HepG2 (cell line): ENCODE data around the gene CHKA. TPM values are rescaled to one million over a fixed set of nuclear protein-coding genes. Genes with fewer than 3 reads are reported as not detected.

Experiments used
- AGO1 ChIP-seq: fragments of 200-400 bp; formaldehyde crosslinking; IDR thresholded peaks from 2 replicates; pipeline ENCODE4 v1.6.1; 2017; ENCODE audit warnings: mild to moderate bottlenecking, low read depth, low read length, moderate library complexity; ENCODE audit not compliant: poor library complexity, severe bottlenecking
- ARHGAP35 ChIP-seq: sonication (generic); formaldehyde crosslinking; IDR thresholded peaks from 2 replicates; pipeline ENCODE4 v1.9.0; 2022; ENCODE audit warnings: mild to moderate bottlenecking, inconsistent platforms, moderate library complexity, missing genetic modification reagents, borderline replicate concordance
- BATF2 ChIP-seq: sonication (generic); formaldehyde crosslinking; IDR thresholded peaks from 2 replicates; pipeline ENCODE4 v1.8.0; 2022; ENCODE audit warnings: mild to moderate bottlenecking, missing genetic modification reagents, moderate library complexity
- BORCS8-MEF2B ChIP-seq: sonication (generic); formaldehyde crosslinking; IDR thresholded peaks from 2 replicates; pipeline ENCODE4 v1.8.0; 2022; ENCODE audit warnings: mild to moderate bottlenecking, missing genetic modification reagents
- CENPT ChIP-seq: sonication (generic); formaldehyde crosslinking; IDR thresholded peaks from 2 replicates; pipeline ENCODE4 v1.8.0; 2022; ENCODE audit warnings: low read depth, mild to moderate bottlenecking, moderate library complexity, missing genetic modification reagents
- CREB3 ChIP-seq: sonication (generic); formaldehyde crosslinking; IDR thresholded peaks from 2 replicates; pipeline ENCODE4 v1.5.0; 2020; ENCODE audit warnings: missing genetic modification reagents
- GFI1 ChIP-seq: sonication (generic); formaldehyde crosslinking; IDR thresholded peaks from 2 replicates; pipeline ENCODE4 v1.5.0; 2020; ENCODE audit warnings: missing genetic modification reagents, mild to moderate bottlenecking, borderline replicate concordance
- HOXA7 ChIP-seq: sonication (generic); formaldehyde crosslinking; IDR thresholded peaks from 2 replicates; pipeline ENCODE4 v1.8.1; 2022; ENCODE audit warnings: mild to moderate bottlenecking, missing genetic modification reagents, moderate library complexity
- LBX2 ChIP-seq: sonication (generic); formaldehyde crosslinking; IDR thresholded peaks from 2 replicates; pipeline ENCODE4 v1.5.0; 2020; ENCODE audit warnings: missing genetic modification reagents, mild to moderate bottlenecking, borderline replicate concordance
- MTF2 ChIP-seq: sonication (generic); formaldehyde crosslinking; IDR thresholded peaks from 2 replicates; pipeline ENCODE4 v1.5.0; 2020; ENCODE audit warnings: missing genetic modification reagents, borderline replicate concordance
- MZF1 ChIP-seq: sonication (generic); formaldehyde crosslinking; IDR thresholded peaks from 2 replicates; pipeline ENCODE4 v1.8.1; 2023; ENCODE audit warnings: mild to moderate bottlenecking, missing genetic modification reagents, borderline replicate concordance
- PHF8 ChIP-seq: sonication (generic); formaldehyde crosslinking; IDR thresholded peaks from 2 replicates; pipeline ENCODE4 v1.5.0; 2020; ENCODE audit warnings: missing genetic modification reagents
- POGZ ChIP-seq: sonication (generic); formaldehyde crosslinking; IDR thresholded peaks from 2 replicates; pipeline ENCODE4 v1.4.0; 2020; ENCODE audit warnings: mild to moderate bottlenecking, missing genetic modification reagents
- SP4 ChIP-seq: sonication (generic); formaldehyde crosslinking; IDR thresholded peaks from 2 replicates; pipeline ENCODE4 v1.8.1; 2023; ENCODE audit warnings: mild to moderate bottlenecking, missing genetic modification reagents
- TBX3 ChIP-seq: fragments of 450-650 bp; IDR thresholded peaks from 2 replicates; pipeline ENCODE4 v1.6.1; 2017; ENCODE audit warnings: antibody characterized with exemption, mild to moderate bottlenecking, inconsistent platforms, borderline replicate concordance
- TCF7L2 ChIP-seq: IDR thresholded peaks from 2 replicates; pipeline ENCODE4 v1.6.1; 2011; ENCODE audit warnings: mild to moderate bottlenecking, low read depth, low read length, moderate library complexity
- TP53 ChIP-seq: sonication (generic); formaldehyde crosslinking; conservative IDR thresholded peaks from 2 replicates; pipeline ENCODE4 v1.4.0; 2020; ENCODE audit warnings: missing genetic modification reagents
- YY1 ChIP-seq: IDR thresholded peaks from 2 replicates; pipeline ENCODE4 v1.6.1; 2011; ENCODE audit warnings: low read length, low read depth, moderate library complexity, mild to moderate bottlenecking; ENCODE audit not compliant: insufficient read depth, insufficient replicate concordance
- ZBTB34 ChIP-seq: sonication (generic); formaldehyde crosslinking; IDR thresholded peaks from 2 replicates; pipeline ENCODE4 v1.8.0; 2022; ENCODE audit warnings: mild to moderate bottlenecking, missing genetic modification reagents
- ZNF329 ChIP-seq: sonication (generic); formaldehyde crosslinking; IDR thresholded peaks from 2 replicates; pipeline ENCODE4 v1.9.0; 2021; ENCODE audit warnings: low read depth, mild to moderate bottlenecking, missing genetic modification reagents
- ZNF34 ChIP-seq: sonication (generic); formaldehyde crosslinking; IDR thresholded peaks from 2 replicates; pipeline ENCODE4 v1.4.0; 2020; ENCODE audit warnings: mild to moderate bottlenecking, missing genetic modification reagents, borderline replicate concordance
- ZNF503 ChIP-seq: sonication (generic); formaldehyde crosslinking; IDR thresholded peaks from 2 replicates; pipeline ENCODE4 v1.4.0; 2020; ENCODE audit warnings: missing genetic modification reagents
- polyA plus RNA-seq, 8 experiments: library from polyadenylated mRNA; depleted of rRNA in 3 of 8; stranded (reverse) in 7 of 8; unstranded in 1 of 8; fragments of >200 nt; fragmentation: Illumina TruSeq in 4 of 8; extraction: Trizol in 4 of 8; gene quantifications; 2 replicates each; pipeline versions ENCODE4 v1.2.1 to v1.2.3, GENCODE V29; 2011 to 2016; ENCODE audit warnings: low read depth in 4 of 8, missing spikeins in 1 of 8, mixed read lengths in 1 of 8; ENCODE audit not compliant: insufficient read depth in 1 of 8
- total RNA-seq, 5 experiments: library from RNA; depleted of rRNA; stranded (reverse); fragments of >200 nt; fragmentation: Illumina TruSeq; extraction: Trizol; gene quantifications; 2 replicates each; pipeline ENCODE4 v1.2.3, GENCODE V29; 2016; ENCODE audit warnings: low read depth in 1 of 5

Gene CHKA
- total and polyA plus RNA-seq, 2 of the 13 experiments (the other 11 are each of a cell fraction or from before 2014, with no cell fraction given), result 71.6 to 92.7 TPM

GRCh38 chr11:68127714-68128681 lies 6.8 kb upstream of the CHKA start (continued):
- TF ChIP-seq ZNF503 (no peak), BATF2 (CRISPR knock-in tag) (no peak), AGO1 (peak; percentile 65), PHF8 (CRISPR knock-in tag) (no peak; the same call in 1 of the 2 replicates), TCF7L2 (no peak), BORCS8-MEF2B (CRISPR knock-in tag) (no peak; the same call in 1 of the 2 replicates), ZNF329 (CRISPR knock-in tag) (no peak), GFI1 (CRISPR knock-in tag) (peak; percentile 54; the same call in 1 of the 2 replicates), ARHGAP35 (CRISPR knock-in tag) (no peak), TBX3 (peak; percentile 14; the same call in 1 of the 2 replicates), CREB3 (CRISPR knock-in tag) (no peak), ZBTB34 (CRISPR knock-in tag) (no peak), LBX2 (no peak), YY1 (no peak), TP53 (CRISPR knock-in tag) (no peak), MZF1 (CRISPR knock-in tag) (no peak), CENPT (CRISPR knock-in tag) (no peak), ZNF34 (CRISPR knock-in tag) (no peak), MTF2 (CRISPR knock-in tag) (no peak), SP4 (no peak), HOXA7 (CRISPR knock-in tag) (no peak), POGZ (CRISPR knock-in tag) (peak; percentile 26; the same call in 1 of the 2 replicates)
